Activated CD8-positive, alpha-beta memory T cell treated with anti-CD3 and anti-CD28 coated beads for 1 hour (primary cell): ENCODE results near the gene MYL10.
"Not testable (repeated sequence)": the region's sequence is repeated elsewhere in the genome, so short reads cannot be mapped to it uniquely, and the experiment has no call there.

ENCODE experiments used
- DNase-seq, 2 donors: peaks; one replicate each; pipeline ENCODE4 v3.0.0-alpha.2; 2020; ENCODE audit warnings: low read depth in 1 of 2; ENCODE audit errors: extremely low read depth in 1 of 2

The MYL10 gene

DNA sequence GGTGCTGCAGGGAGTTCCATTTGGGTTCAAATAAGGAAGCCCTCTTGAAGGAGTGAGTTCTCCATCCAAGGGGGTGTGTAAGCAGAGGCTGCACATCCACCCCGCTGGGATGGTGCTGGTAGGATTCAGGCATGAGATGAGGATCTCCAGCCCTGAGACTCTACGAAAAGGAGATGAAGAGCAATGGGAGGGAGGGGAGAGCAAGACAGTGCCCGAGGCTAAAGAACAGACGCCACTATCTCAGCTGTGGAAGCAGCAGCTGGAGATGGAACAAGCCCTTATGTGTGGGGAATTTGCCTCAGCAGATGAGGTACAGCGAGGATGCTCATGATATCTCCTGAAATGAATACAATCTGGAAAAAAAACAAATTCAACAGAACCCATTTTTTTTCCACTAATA is 28.1 kb upstream of the MYL10 start:
- no peak for DNase-seq

DNA sequence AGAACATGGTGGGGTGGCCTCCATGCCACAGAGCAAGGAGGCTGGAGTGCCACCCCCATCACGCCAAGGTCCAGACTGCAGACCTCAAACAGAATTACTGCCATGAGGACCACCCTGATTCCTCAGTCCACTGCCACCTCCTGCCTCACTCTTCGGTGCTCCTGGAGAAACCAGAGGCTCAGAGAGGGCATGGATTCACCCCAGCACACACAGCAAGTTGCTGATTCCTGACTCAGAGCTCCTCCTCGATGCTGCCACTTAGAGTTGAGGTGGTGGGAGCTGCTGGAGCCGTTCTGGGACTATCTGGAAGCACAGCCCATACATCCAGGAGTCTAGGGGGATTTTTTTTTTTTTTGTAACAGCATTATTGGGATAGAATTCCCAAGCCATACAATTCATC is 22.0 kb upstream of the MYL10 start:
- no peak for DNase-seq

DNA sequence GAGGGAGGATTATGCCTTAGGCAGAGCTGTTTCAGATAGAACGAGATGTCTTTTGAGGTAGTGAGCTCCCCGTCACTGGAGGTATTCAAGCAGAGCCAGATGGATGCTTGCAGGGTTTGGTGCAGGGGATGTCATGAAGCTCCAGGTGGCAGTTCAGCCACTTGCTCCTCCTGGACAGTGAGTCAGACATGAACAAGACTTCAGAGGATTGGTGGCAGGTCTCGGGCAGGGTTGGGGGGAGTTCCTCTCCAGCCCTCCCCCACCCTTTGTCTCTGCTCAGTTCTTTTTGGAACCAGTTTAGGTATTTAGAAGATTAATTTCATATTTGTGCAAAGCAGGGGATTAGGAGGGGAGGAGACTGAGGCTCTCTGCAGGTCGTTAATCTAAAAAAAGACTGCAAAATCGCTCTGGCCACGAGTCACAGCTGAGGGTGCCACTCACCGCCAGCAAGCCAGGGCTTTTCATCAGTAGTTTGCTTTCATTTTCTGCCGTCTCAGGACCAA is 21.5 kb upstream of the MYL10 start:
- DNase-seq: no peak

DNA sequence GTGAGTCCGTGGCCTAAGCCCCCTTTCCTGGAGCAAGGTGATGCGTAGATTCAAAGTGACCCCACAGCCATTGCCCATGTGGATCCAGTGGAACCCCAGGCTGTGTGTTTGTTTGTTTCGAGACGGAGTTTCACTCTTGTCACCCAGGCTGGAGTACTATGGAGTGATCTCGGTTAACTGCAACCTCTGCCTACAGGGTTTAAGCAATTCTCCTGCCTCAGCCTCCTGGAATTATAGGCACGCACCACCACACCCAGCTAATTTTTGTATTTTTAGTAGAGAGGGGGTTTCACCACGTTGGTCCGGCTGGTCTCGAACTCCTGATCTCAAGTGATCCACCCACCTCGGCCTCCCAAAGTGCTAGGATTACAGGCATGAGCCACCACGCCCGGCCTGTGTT is 18.8 kb upstream of the MYL10 start:
- not testable (repeated sequence) for DNase-seq

DNA sequence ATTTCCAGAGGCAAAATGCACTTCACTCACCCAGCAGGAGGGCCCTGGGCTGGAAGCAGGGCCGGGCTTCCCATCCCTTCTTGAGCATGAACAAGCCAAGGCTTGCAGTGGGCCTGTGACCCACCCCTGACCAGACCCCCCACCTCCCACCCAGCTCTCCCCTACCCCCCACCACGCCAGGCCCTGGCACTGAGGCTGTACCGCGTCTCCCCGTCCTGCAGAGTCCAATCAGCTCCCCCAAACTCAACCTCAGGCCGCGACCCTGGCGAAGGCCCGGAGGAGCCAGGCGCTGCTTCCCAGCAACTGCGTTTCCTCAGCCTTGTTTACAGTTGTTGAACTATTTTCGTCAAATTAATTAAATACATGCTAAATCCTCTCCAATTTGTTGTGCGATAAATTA is 16.9 kb upstream of the MYL10 start:
- no peak for DNase-seq

DNA sequence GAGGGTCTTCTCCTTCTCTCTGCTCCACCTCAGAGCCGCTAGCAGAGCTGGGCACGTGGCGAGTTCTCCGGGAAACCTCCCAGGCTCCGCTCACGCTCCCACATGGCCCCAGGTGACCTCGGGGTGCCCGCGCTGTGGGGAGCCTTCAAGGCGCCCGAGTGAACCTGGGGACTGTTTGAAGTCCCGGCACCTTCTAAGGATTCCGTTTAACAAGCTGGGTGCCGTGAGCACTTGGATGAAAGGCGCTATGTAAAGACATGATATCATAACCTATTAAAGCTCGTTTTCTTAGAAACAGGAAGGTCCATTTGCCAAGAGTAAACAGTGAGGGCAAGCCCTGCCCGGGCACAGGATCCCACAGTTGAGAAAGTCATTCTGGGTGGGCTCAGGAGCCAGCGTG is 15.8 kb upstream of the MYL10 start:
- no peak for DNase-seq

DNA sequence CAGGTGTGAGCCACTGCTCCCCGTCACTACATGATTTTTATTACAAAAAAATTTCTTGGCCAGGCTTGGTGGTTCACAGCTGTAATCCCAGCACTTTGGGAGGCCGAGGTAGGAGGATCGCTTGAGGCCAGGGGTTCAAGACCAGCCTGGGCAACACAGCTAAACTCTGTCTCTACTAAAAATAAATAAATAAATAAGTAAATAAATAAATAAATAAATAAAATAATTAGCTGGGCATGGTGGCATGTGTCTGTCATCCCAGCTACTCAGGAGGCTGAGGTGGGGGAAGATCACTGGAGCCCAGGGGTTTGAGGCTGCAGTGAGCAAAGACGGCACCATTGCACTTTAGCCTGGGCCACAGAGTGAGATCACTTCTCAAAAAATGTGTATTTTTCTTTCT is 10.0 kb upstream of the MYL10 start:
- DNase-seq: not testable (repeated sequence)

DNA sequence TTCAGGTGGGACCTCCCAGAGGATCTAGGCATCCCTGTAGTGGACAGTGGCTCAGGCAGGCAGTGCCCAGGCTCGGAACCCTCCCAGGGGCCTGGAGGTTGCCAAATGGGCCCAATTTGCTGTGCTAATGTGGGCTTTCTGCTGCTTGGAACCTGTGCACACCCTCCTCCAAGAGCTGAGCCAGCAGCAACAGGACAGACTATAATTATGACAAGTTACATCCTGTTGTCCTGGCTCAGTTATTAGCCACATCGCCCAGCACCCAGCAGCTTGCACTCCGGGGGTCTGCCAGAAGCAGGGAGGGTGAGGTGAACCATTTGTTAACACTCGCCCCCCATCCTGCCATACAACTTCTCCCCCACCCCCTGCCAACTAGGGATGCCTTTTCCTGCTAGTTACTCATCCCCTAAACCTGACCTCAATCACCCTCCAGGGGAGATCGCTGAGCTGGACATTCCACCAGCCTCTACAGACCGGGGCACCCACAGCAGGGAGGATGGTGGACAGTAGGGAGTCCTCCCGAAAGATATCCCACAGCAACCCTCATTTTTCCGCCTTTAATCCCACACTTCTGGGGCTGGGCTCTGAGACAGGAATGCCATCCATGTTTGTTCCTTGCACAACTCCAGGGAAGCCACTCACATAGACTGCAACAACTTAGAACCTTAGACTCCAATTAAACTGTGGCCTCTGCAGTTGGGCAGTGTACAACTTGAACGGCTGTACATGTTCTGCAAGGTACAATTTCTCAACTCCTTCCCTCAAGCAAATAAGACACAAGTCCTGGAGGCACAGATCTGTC is 7.9 kb upstream of the MYL10 start:
- no peak for DNase-seq

DNA sequence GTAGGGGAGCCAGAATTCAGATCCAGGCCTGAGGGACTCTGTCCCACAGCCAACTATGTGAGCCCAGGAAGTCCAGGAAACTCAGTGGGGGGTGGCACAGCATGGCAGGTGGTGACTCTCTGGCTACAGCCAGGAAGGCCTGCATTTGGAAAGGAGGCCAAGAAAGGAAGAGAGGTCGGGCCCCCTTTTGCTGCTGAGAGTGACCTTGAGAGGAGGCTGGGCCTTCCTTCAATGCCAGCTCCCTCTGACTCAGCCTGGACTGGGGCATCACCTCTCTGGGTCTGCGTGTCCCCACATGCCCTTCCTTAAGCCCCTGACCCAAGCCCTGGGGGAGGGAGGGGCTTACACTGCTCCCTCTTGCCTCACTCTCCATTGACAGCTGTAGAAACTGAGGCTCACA is 6.4 kb upstream of the MYL10 start:
- no peak for DNase-seq

DNA sequence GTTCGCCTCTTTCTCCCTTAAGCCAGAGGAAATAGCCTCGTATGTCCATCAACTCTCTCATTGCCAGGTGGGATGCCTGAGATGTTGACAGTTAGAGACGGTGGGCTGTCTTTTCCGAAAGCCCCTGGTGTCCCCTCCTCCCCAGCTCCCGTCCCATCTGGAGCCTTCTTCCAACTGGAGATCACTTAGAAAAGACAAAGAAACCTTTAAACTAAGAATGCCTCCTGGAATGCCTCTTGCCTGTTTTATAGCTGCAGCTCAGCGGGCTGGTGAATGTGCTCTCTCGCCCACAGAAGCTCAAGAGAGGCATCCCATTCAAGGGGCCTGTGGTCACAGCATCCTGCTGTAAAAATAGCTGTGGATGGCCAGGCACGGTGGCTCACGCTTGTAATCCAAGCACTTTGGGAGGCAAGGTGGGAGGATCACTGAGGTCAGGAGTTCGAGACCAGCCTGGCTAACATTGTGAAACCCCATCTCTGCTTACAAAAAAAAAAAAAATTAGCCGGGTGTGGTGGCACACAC is 5.2 kb upstream of the MYL10 start:
- no peak for DNase-seq

DNA sequence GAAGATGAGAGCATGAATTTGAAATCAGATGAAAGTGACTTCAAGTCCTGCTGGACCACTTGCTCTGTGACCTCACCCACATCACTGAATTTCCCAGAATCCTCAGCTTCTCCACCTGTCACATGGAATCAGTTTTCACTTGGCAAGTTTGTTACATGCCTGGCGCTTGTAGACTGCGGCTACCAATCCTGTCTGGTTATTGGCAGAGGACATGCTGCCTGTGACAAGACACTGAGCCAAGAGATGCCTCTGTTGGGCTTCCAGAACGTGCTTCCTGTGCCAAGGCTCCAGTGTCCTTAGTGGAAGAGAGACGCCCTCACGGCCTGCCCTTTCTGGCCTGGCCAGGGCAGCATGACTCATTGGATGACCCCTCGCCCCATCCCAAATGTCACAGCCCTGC is 4.4 kb upstream of the MYL10 start:
- DNase-seq: no peak

DNA sequence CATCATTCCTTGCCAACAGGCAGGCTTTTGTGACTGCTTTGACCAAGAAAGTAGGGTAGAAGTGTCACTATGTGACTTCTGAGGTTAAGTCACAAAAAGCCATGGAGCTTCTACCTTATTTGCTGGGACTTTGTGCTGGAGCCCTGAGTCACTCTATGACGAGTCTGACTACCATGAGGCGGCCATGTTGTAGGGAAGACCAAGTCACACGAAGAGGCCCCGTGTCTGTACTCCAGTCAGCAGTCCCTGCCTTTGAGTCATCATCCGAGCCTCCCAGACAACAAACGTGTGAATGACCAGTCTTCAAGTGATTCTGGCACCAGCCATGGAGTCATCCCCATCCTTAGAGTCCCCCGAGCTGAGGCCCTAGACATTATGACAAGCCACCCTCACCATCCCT is 3.5 kb upstream of the MYL10 start:
- DNase-seq: no peak

DNA sequence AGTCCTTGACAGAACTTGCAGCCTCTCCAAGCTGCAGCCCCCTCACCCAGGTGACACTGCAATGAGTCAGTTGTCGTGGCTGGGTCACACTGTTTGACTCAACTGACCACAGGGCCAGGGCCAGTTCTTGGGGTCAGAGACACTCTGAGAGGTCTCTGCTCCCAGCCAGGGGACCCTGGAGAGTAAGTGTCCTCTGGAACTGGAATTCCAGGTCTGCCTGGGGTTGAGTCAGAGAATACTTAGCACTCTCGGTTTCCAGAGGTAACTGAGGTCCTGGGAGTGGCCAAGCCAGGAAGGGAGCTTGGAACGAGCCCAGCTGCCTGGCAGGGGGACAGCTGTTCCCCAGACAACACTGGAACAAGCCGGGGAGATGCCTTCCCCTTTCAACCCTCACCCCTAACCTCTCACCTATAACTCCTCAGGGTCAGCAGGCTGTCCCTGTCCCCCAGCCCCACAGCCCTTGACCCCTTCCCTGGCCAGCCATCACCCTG is 2.2 kb upstream of the MYL10 start:
- DNase-seq: no peak

DNA sequence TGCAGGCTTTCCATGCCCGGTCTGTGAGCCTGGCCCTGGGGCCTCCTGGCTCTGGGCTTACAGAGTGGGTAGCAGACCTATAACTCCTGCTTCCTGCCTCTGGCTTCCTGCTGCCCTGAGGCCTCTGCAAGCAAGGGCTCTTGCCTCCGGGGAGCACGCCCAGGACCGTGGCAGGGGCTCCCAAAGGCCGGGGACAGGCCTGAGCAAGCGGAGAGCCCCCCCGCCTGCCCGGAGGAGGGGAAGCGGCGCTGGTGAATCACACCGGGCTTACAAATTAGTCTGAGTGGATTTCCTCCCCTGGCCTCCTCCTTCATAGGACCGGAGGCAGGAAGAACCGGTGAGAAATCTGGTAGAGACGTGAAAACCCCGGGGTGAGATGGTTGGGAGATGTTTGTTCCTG is 1.5 kb upstream of the MYL10 start:
- no peak for DNase-seq

DNA sequence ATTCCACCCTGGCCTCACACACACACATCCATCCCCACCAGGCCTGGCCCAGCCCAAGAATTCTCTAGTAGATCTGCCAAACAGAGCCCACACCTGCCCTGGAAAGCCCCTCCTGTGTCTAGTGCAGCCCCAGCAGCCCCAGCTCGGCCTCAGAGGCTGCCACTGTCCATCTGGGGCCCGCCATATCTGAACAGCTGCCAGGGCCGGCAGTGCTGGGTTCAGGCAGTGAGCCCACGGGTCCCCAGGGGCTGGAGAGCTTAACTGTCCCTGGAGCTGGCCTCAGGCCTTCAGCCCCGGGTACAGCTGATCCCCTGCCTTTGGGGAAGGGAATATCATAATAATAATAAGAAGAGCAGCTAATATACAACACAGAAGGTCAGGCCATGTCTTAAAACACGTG is 574 bp downstream of the MYL10 start:
- no peak for DNase-seq

DNA sequence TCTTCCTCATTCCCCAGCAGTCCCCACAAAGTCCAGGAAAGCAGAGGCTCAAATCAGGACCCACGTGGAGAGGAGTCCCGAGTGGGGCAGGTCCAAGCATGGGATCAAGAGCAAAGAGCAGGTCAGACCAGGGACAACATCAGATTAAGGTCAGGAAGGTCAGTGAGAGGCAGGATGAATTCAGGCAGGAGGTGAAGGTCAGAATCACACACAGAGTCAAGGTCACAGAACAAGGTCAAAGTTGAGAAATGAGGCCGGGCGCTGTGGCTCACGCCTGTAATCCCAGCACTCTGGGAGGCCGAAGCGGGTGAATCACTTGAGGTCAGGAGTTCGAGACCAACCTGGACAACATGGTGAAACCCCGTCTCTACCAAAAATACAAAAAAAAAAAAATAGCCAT is 2.3 kb downstream of the MYL10 start:
- DNase-seq: no peak

DNA sequence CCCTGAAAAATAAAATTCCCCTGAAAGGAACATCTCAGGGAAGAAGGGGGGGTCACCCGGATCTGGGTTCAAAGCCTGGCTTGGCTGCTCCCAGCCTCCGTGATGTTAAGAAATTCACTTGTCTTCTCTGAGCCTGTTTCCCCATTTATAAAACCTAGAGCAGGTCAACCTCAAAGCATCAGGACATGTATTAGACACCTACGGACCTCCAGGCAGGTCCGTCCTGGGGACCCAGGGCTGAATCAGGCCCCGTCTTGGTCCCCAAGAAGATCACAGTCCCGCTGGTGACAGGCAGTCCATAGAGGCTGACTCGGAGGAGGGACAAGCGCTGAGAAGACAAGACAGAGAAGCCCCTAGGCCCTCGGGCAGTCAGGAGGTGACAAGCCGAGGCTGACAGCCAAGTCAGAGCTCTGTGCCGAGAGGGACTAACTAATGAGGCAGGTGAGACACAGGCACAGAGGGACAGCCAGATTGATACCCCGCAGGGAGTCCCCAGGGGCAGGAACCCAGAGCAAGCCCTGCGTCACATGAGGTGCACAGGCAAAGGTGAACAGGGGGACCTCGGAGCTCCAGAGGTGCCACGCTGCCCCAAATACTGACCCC is 2.9 kb downstream of the MYL10 start:
- no peak for DNase-seq

DNA sequence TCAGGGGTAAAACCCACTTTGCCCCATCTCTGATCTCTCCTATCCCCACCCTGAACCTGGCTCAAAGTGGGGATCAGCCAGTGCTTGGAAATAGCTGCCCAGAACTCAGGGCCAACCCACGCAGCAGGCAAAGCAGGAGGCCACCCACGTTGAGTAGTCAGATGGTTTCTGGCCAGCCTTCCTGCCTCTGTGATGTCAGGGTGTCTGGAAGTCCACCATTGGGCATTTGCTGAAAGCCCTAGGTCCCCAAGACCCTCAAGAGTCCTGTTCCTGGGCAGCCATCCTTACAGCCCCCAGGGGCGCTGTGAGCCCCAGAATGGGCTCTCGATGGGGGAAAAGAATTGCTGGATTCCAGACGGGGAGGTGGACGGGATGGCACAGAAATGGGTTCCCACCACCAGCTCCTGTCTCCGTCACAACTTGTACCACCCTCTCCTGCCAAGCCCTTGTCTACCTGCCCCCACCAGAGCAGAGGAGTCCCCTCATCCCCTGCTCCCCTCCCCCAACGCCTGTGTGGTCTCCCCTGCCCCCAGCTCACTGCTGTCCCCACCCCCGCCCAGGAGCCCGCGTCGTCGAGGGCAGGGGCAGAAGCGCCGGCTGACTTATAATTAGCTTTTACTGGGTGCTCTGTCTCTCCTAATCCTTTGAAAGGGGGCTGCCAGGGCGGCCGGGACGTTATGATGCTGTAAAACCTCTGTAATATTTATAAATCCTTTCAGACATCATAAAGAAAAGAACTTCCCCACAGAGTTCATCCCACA is 3.9 kb downstream of the MYL10 start:
- no peak for DNase-seq

DNA sequence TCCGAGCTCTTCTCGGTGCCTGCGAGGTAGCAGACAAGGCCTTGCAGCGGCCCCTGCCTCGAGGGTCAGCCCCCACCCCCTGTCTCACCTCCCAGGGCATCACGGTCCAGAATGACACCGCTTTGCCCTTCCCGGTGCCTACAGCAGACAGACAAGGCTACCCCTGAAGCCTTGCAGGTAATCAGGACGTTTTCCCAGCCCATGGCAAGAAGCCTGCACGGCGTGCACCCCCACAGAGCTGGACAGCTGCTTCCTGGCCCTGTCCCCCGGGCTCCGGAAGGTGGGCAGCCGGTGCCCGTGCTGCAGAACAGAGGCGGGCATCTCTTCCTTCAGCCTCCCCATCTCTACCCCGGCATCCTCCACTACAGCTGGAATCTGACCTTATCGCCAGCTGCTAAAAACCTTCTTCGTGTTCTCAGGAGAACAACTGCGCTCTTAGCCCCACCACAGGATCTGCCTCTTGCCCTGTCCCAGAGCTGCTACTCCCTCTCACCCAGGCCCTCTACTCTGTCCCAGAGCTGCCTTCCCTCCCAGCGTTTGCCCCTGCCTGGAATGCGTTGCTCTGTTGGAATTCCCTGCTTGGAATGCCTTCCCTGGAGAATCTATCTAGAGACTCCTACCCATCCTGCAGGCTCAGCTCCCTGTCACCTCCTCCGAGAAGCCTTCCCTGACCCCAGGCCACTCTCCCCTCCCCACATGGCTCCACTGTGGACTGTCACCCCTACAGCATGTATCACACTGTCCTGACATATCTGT is 4.7 kb downstream of the MYL10 start:
- no peak for DNase-seq

DNA sequence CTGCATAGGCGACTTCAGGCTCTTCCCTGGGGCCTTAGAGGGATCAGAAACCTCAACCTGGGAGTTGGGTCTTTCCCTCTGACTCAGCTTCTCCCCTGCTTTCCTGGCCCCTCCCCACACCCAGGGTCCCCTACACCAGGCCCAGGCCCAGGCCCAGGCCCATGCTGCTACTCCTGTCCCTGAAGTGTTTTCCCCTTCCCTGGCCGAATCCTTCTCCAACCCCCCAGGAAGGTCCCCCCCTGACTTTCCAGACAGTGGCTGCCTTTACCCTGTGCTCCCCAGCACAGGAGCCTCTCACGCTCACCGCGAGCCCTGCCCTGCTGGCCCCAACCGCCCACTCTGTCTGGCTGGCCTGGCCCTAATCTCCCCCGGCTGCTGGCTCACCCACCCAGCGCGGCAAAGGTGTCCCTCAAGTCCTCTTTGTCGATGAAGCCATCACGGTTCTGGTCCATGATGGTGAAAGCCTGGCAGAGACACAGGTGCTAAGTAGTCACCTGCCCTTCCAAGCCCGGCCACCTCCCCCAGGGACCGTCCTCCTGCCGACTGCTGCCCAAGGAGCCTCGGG is 6.4 kb downstream of the MYL10 start:
- DNase-seq: no peak
